HUDEP-2 (cell line): ENCODE data around the gene MAP4K5.

ENCODE experiments used
- DNase-seq, 76 experiments: peaks; one replicate each; lab custom pipeline; 2025; ENCODE audit not compliant: unreplicated experiment in 76 of 76; lab: John Stamatoyannopoulos, UW

The MAP4K5 gene

GRCh38 chr14:50373959-50374358 lies 158.4 kb downstream of the MAP4K5 start:
- no peak for DNase-seq

- DNase-seq = no peak
These were observed 160.8 kb downstream of the MAP4K5 start for GRCh38 chr14:50371546-50371945.
